ENCODE measurements around the gene XPNPEP3.
A peak's percentile ranks its signal among the peaks of the same experiment; 100 is the strongest.
"Not testable (repeated sequence)": the region's sequence is repeated elsewhere in the genome, so short reads cannot be mapped to it uniquely, and the experiment has no call there.

The XPNPEP3 gene

DNA sequence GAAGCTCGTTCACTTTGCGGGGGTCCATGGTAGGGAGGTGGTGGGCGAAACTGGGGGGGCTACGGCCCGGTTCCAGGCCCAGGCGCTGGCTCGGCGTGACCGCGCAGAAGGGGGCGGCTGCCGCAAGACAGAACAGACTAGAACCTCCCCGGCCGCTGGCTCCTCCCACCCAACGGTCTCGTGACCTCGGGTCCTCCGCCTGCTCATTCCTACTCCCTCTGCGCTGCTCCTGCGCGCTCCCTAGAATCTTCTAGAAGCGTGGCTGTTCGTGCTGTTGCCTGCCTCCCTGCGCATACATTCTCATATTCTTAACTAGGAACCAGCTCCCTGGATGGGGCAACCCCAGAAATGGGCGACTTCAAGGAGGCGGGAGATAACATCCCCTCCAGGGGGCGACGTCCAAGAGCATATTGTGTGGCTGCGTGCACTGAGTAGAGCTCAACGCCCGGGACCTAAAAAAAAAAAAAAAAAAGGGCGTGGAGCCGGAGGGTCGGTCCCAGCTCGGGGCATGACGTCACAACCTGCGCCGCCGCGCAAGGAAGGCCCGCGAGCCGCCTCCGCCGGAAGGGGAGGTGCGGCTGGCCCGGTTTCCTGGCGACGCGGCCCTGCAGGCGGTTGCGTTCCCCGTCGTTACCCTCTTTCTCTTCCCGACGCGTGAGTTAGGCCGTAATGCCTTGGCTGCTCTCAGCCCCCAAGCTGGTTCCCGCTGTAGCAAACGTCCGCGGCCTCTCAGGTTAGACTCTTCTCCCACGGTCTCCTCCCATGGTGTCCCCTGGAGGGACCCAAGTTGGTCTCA is at the start of gene XPNPEP3, which contains the start of gene ST13:
Gene XPNPEP3, plus strand, starts transcription at position 636 of the 796 bp plus-strand sequence. Its CDS starts 34 bp downstream, at position 670.
Gene ST13, minus strand, starts transcription at position 127 of the 796 bp plus-strand sequence. Its CDS starts 99 bp downstream, at position 28.
- DNase-seq: peak; percentile 96

- DNase-seq: no peak
These were observed 48.7 kb upstream of the XPNPEP3 start for GRCh38 chr22:40808018-40808841.

- DNase-seq: no peak
These were observed 43.0 kb upstream of the XPNPEP3 start for GRCh38 chr22:40813912-40814315.

- no peak for DNase-seq
These were observed 39.2 kb upstream of the XPNPEP3 start for GRCh38 chr22:40817737-40818136.

DNA sequence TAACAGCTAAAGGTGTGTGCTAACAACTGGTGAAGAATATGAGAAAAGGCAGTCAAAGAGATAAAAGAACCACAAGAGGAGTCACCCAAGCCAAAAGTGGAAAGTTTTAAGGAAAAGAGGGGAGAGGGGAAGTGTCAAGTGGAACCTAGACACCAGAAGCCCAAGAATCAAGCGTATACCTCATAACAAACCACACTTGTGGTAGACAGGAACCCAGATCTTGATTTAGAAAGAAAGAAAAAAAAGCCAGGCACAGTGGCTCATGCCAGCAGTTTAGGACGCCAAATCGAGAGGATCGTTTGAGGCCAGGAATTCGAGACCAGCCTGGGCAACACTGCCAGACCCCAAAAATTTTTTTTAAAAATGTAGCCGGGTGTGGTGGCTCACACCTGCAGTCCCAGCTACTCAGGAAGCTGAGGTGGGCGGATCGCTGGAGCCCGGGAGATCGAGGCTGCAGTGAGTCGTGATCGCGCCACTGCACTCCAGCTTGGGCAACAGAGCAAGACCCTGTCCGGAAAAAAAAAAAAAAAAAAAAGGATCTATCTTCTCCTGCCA is 38.7 kb upstream of the XPNPEP3 start:
- DNase-seq: no peak

DNA sequence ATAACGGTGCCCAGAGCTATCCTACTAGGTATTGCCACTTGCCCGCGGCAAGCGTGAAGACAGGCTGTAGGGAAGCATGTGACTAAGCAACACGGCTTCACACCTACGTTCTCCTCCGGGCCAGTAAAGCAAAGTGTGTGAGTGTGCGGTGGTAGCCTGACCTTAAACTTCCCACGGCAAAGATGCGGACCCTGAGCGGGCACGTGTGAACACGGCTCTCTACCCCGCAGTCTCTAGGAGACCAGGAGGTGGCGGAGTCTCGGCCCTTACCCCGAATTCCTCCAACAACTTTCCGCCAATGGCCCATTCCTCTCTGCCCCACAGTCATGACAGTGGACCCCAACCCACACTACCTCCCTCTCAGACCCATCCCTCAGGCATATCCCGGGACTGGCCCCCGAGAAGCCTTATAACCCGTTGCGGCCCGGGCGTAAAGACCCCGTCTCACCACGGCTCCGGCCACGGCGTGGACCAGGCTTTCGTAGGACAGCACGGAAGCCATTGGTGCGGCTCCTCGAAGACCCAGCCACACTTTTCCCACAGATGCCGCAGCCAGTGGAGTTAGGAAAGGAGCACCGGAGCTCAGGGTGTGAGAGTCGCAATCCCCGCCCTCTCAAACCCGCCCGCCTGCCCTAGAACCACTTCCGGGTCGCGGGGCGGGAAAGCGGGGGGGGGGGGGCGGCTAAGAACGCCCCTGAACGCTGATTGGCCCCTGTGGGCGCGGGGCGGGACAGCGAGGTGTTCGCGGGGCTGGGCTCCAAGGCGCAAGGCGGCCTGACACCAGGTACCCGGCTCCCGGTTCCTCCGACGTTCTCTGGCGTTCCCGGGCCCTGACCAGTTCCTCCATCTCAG is 38.0 kb upstream of the XPNPEP3 start, which contains the start of gene SLC25A17:
Gene SLC25A17, minus strand, starts transcription at position 600 of the 852 bp plus-strand sequence. Its CDS starts 98 bp downstream, at position 502.
- DNase-seq: peak; percentile 93

DNA sequence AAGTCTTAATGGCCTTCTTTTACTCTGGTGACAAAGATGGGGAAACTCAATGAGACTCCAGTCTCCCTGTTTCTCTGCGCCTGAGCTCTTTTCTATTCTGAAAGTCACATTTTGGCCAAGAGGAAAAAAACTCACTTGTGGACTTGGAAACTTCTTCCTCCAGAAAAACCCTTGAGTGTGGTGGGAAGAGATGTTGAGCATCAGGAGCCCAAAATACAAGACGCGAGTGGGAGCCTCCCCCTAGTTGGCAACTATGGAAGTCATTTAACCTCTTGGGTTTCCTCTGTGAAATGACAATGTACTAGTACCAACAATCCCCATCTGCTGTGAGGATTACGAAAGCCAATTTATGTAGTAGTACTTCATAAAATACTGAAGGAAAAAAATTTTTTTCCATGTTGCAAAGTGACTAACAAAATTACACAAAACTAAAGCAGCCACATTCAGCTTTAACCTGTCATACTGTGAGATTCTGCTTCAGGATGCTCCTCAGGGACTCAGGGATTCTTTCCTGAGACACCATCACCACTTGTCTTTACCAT is 37.3 kb upstream of the XPNPEP3 start:
- peak; percentile 55 for DNase-seq

DNA sequence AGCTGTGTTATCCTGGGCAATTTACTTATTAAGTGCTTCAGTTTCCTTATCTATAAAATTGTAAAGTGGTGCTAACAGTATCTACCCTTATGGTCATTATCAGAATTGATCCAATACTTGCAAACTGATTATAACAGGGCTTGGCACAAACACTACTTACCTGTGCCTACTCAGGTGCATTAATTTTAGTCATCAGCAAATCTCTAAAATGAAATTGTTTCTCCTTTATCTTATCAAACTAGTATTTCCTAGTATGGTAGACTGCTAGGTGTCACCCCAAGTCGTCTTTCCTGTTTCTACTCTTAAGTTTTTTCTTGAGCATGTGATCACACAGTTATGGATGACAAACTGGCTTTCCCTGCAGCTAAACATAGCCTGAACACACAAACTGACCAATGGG is 33.5 kb upstream of the XPNPEP3 start:
- no peak for DNase-seq

GRCh38 chr22:40826292-40826691 is 30.7 kb upstream of the XPNPEP3 start:
- not testable (repeated sequence) for DNase-seq

DNA sequence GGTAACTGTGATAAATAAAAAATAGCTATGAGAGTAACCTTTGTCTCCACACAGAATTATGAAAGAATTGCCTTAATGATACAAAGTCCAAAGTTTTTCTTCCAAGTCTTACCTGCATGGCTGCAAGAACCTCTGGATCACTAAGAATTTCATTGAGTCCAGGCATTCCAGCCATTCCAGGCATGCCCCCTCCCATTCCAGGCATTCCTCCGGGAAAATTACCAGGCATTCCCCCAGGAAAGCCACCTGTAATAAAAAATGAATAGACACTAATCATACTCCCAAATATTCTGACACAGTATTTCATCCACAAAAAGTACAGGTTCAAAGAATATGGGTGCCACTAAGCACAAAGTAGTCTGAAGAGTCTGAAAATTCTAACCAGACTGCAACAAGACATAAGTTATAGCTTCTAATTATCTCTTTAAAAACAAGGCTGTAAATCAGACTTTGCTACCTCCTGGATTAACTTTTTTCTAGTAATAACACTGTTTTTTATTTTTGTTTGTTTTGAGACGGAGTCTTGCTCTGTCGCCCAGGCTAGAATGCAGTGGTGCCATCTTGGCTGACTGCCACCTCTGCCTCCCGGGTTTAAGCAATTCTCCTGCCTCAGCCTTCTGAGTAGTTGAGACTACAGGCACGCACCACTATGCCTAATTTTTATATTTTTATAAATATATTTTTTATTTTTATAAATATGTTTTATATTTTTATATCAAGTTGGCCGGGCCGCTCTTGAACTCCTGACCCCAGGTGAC is 29.8 kb upstream of the XPNPEP3 start:
- DNase-seq: no peak

DNA sequence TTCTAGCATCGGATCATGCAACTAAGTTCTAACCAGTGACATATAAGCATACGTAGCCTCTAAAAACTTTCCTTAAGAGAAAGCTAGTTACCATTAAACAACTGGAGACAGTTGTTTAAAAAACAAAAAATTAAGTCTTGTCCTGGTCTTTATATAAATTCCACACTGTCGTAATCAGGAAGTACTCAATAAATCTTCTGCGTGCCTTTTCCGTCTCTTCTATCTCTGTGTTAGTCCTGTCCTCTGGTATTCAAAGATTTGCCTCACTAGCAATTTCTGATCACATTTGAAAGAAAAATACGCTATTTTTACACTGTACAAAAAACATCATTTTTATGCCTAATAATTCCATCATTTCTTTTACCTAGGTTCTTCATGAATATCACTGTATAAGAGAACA is 27.8 kb upstream of the XPNPEP3 start:
- no peak for DNase-seq

GRCh38 chr22:40834619-40835018 is 22.3 kb upstream of the XPNPEP3 start:
- no peak for DNase-seq

DNA sequence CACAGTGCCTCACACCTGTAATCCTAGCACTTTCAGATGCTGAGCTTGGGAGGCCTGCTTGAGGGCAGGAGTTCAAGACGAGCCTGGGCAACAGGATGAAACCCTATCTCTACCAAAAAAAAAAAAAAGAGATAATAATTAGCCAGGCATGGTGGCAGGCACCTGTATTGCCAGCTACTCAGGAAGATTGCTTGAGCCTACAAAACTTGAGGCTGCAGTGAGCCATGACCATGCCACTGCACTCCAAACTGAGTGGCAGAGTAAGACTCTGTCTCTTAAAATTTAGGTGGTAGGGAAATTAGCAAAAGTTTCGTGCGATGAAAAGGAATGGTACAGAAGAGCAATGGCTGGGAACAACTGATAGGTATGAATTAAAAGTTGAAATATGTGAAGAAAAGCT is 18.5 kb upstream of the XPNPEP3 start:
- peak; percentile 21 for DNase-seq

DNA sequence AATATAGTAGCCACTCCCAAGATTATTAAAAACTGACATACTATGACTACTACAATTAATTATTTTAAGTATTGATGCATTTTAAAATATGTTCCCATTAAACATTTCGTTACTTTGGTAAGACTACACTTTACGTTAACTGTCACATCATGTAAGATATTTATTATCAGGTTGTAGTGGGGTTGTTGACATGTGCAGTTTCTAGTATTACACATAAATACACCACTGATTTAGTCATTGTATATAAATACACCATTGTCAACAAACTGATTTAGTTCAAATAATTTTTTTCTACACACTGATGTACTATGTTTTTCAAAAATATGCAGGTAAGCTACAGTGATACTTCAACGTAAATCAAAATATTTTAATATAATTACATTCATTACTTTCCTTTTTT is 12.0 kb upstream of the XPNPEP3 start:
- DNase-seq: no peak

DNA sequence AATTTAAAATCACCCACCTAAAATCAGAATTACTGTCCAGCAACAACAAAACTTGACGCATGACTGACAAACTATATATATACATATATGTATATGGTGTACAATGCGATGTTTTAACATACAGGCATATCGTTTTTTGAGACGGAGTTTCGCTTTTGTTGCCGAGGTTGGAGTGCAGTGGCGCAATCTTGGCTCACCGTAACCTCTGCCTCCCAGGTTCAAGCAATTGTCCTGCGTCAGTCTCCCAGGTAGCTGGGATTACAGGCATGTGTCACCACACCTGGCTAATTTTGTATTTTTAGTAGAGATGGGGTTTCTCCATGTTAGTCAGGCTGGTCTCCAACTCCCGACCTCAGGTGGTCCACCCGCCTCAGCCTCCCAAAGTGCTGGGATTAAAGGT is 11.1 kb upstream of the XPNPEP3 start:
- not testable (repeated sequence) for DNase-seq

- no peak for DNase-seq
These were observed 3.6 kb upstream of the XPNPEP3 start for GRCh38 chr22:40853333-40853732.

- DNase-seq: no peak
These were observed 3.0 kb upstream of the XPNPEP3 start for GRCh38 chr22:40853961-40854360.

DNA sequence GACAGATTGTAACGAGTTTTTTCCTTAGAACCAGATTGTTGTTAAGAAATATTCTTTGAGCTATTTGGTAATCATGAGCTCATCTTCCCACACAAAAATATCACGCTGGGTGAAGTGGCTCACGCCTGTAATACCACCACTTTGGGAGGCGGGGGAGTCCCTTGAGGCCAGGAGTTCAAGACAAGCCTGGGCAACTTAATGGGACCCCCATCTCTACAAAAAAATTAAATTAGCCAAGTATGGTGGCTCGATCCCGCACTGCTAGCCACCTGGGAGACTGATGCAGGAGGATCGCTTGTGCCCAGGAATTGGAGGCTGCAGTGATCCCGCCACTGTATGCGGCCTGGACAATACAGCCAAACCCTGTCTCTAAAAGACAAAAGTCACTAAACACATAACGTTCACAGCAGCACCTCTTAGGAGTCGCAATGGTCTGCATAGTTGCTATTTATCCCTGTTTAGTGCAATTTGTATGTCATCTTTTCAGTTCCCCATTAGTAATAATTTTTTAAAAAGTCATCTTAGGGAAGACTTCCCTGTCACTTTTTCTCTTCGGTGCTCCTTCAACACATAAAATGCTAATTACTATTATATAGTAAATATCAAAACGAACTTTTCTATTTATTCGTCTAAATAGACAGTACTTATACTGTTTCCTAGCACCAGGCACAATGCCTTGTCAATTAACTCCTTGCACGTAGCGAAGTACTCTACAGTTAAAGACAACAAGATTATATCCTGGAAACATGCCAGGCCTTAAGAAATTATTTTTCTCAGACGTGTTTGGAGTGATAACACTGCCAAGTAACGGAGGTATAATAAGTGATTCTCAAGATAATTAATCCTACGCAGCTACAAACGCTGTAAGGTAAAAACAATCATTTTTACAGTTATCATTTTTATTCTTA is 1.6 kb upstream of the XPNPEP3 start:
- DNase-seq: no peak

GRCh38 chr22:40855979-40856512 is 902 bp upstream of the XPNPEP3 start:
- DNase-seq: peak; percentile 6

GRCh38 chr22:40857309-40857855 is 434 bp downstream of the XPNPEP3 start:
- DNase-seq: peak; percentile 23
